Fibroblast of the aortic adventitia (primary cell): Measurements from ENCODE around the gene ADAMTS6. TPM values are rescaled to one million over a fixed set of nuclear protein-coding genes. Genes with fewer than 3 reads are reported as not detected.

Experiments used
- DNase-seq: peaks from one replicate; pipeline ENCODE4 v3.0.0-alpha.2; 2010; ENCODE audit warnings: low read depth
- H3K4me3 ChIP-seq: 2 replicates; pipeline ENCODE4 v1.5.1; 2011; ENCODE audit warnings: low read depth, mild to moderate bottlenecking, control low read depth, low read length, moderate library complexity
- total RNA-seq: library from RNA; depleted of rRNA; stranded (reverse); fragments of >200 nt; gene quantifications from 2 replicates; pipeline ENCODE4 v1.2.3, GENCODE V29; 2012; ENCODE audit warnings: low replicate concordance
- TF ChIP-seq, protein P1 (sequence below): IDR thresholded peaks from 2 replicates; pipeline ENCODE4 v1.5.1; 2011; ENCODE audit warnings: mild to moderate bottlenecking, low read length, control low read depth, inconsistent platforms; ENCODE audit not compliant: insufficient read depth

The ADAMTS6 gene
- total RNA-seq, 1 donor = 40.8 TPM

DNA sequence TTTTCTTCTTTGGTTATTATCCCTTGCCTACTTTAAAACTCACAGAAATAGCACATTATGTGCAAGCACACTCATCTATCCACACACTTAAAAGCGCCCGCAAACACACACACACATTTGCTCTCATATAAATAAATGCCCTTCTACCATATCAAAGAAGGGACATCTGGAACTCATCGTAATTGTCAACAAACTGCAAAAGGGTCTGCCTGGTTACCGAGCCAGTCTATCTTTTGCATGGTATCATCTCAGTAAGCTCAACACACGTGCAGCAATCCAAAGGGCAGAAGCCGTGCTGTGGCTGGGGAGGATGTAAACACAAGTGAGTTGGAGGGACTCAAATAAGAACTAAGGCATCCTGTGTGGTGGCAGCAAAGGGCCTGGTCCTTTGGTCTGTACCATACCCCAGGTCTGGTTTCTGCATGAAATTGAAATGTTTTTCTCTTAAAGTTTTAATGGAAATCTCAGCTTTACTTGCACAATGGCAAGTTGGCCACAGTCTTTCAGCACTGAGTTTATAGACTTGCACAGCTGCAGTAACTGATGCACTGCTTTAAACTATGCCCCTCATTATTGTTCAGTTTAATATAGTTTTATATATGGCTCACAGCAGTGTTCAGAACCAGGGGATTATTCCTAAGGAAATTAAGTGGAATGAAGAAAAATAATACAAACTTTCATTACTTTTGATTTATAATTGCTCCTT is 331.0 kb downstream of the ADAMTS6 start:
- no peak overlapping the region for H3K4me3 ChIP-seq
- TF ChIP-seq, protein P1, sequence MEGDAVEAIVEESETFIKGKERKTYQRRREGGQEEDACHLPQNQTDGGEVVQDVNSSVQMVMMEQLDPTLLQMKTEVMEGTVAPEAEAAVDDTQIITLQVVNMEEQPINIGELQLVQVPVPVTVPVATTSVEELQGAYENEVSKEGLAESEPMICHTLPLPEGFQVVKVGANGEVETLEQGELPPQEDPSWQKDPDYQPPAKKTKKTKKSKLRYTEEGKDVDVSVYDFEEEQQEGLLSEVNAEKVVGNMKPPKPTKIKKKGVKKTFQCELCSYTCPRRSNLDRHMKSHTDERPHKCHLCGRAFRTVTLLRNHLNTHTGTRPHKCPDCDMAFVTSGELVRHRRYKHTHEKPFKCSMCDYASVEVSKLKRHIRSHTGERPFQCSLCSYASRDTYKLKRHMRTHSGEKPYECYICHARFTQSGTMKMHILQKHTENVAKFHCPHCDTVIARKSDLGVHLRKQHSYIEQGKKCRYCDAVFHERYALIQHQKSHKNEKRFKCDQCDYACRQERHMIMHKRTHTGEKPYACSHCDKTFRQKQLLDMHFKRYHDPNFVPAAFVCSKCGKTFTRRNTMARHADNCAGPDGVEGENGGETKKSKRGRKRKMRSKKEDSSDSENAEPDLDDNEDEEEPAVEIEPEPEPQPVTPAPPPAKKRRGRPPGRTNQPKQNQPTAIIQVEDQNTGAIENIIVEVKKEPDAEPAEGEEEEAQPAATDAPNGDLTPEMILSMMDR = no peak
- no peak for DNase-seq

DNA sequence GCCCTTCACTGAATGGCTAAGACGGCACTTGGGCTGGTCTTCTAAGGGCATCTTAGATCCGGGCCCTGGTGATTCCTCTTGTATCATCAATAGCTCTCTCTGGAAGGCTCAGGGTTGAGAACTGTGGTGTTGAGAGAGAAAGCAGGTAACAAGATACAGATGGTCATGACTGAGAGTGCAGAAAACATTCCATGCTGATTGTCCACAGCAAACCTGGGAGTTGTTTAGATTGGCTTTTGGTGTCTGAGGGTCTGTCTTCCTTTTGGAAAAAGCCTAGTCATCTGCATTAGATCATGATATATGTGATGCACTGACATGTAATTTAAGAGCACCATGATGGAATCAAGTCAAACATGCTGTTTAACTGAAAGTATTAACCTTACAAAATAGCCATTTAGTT is 331.9 kb downstream of the ADAMTS6 start:
- no peak for DNase-seq
- TF ChIP-seq, protein P1 = no peak
- H3K4me3 ChIP-seq = no peak overlapping the region

DNA sequence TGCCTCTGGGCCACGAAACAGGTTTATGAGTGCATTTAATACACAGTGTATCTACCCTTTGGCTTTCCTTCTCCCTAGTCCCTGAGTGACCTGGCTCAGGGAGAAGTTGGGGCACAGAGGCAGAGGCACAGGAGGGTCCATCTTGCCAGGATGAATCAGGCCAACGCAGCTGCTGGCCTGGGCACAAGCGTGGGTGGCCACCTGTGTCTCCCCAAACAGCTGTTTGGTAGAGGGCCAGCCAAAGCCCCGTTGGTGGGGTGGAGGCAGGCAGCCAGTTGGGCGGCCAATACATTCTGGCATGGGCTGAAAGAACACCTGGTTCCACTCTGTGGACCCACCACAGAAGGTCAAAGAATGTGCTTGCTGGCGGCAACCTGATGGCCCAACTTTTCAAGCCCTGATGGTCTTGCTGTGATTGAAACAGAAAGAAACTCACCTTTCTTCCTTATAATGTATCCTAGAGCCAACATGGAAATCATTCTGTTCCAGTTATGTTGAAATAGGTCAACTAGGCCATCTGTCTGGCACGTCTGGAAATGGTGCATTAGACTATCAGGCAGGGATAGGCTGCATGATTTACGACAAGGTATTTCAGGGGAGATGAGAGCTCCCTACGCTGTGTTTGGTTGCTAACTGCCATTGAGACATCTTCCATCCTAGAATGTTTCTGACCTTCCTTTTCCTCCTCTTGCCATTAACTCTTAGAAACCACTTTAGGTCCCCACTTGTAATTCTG is 337.4 kb downstream of the ADAMTS6 start:
- TF ChIP-seq, protein P1 = no peak
- no peak for DNase-seq
- no peak overlapping the region for H3K4me3 ChIP-seq

DNA sequence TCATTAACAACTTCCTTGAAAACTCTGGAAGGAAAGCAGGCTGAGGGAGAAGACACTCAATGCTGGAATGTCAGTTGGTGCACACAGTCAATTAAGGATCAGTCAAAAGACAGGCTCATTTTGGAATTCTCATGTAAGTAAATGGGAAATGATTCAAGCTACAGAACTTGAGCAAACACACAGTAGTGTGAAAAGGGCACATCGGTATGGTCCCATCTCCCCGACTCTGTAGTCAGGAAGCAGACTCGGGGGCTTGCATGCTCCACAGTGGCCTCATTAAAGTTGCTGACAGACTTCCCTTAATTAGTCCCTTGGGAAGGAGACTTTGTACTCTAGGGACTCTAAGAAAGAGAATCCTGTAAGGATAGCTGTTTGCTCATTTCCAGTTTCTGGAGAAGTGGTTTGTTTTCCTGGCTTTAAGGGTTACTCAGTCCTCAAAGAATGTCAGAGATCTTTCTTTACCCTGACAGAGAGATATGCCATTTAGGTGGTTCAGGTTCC is 339.2 kb downstream of the ADAMTS6 start:
- no peak overlapping the region for H3K4me3 ChIP-seq
- TF ChIP-seq, protein P1 = no peak

DNA sequence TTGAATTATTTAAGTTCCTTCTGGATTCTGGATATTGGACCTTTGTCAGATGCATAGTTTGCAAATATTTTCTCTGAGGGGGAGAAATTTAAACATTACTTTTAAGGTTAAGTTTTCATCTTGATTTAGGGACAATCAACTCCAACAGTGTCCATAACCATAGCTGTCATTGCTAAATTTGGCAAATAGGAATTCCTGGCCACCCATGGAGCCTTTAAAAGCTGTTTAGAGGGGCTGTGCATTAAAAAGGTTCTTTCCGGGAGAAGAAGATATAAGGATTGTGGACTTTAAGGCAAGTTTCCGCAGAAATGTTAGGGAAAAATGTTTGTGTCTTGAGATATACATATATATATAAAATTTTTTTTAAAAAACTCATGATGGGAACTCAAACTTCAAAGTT is 339.7 kb downstream of the ADAMTS6 start:
- DNase-seq = no peak
- H3K4me3 ChIP-seq = no peak overlapping the region
- TF ChIP-seq, protein P1 = no peak

More for the DNA sequence above, 339.2 kb downstream of the ADAMTS6 start:
- DNase-seq = peak; percentile 63

DNA sequence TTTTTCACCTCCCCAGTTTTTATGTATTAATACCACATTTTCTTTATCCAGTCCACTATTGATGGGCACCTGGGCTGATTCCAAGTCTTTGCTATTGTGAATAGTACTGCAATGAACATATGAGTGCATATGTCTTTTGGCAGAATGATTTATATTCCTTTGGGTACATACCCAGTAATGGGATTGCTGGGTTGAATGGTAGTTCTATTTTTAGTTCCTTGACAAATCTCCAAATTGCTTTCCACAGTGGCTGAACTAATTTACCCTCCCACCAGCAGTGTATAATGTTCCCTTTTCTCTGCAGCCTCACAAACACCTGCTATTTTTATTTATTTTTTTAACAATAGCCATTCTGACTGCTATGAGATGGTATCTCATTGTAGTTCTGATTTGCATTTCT is 340.2 kb downstream of the ADAMTS6 start:
- no peak overlapping the region for H3K4me3 ChIP-seq
- DNase-seq = no peak
- TF ChIP-seq, protein P1 = no peak
